ENCODE results near the gene MAGEB4. TPM values are rescaled to one million over a fixed set of nuclear protein-coding genes. Genes with fewer than 3 reads are reported as not detected.

Gene MAGEB4
- total RNA-seq, 1 donor from 2014 or later: not detected

- intact Hi-C loops (cut with micrococcal nuclease): loop anchor here (10.0 kb wide), 1 partner anchor 221 kb away; no protein-coding TSS in a partner anchor
Observed at GRCh38 chrX:30283456-30284200, 41.8 kb downstream of the MAGEB4 start.

Other genes with a start within 250 kb of the MAGEB4 start
- not detected in 2 replicates for gene MAGEB2, start 26.4 kb upstream of the MAGEB4 start, total RNA-seq
- gene MAGEB3, start 11.3 kb upstream of the MAGEB4 start, total RNA-seq: not detected in 2 replicates
- gene MAGEB1, start 5.1 kb downstream of the MAGEB4 start, total RNA-seq: not detected in 2 replicates
- gene NR0B1, start 67.4 kb downstream of the MAGEB4 start, total RNA-seq: not detected in 2 replicates